HG03095 (cell line): ENCODE results near the gene NDEL1.

ENCODE experiments used
- ATAC-seq: cut with Tn5 transposase; IDR thresholded peaks from one replicate; pipeline ENCODE4 v1.9.1; 2021; ENCODE audit warnings: moderate library complexity; ENCODE audit not compliant: unreplicated experiment

NDEL1 gene

GRCh38 chr17:8477171-8477570 is 41.5 kb downstream of the NDEL1 start:
- ATAC-seq = no peak

GRCh38 chr17:8477715-8478441 is 42.2 kb downstream of the NDEL1 start:
- ATAC-seq = no peak

GRCh38 chr17:8479431-8479947 is 43.8 kb downstream of the NDEL1 start:
- no peak for ATAC-seq

- ATAC-seq = no peak
Measured at GRCh38 chr17:8480011-8480976, 44.6 kb downstream of the NDEL1 start.

GRCh38 chr17:8481089-8481488 is 45.4 kb downstream of the NDEL1 start:
- ATAC-seq = no peak

- no peak for ATAC-seq
Measured at GRCh38 chr17:8481703-8482102, 46.0 kb downstream of the NDEL1 start.

- ATAC-seq = no peak
Measured at GRCh38 chr17:8482546-8482945, 46.9 kb downstream of the NDEL1 start.

- ATAC-seq = no peak
Measured at GRCh38 chr17:8484465-8484864, 48.8 kb downstream of the NDEL1 start.

- ATAC-seq = no peak
Measured at GRCh38 chr17:8485491-8485890, 49.8 kb downstream of the NDEL1 start.

GRCh38 chr17:8487130-8487645 is 51.5 kb downstream of the NDEL1 start:
- no peak for ATAC-seq

- no peak for ATAC-seq
Measured at GRCh38 chr17:8487743-8488142, 52.1 kb downstream of the NDEL1 start.

- ATAC-seq = no peak
Measured at GRCh38 chr17:8488491-8488890, 52.8 kb downstream of the NDEL1 start.

GRCh38 chr17:8488901-8489300 is 53.2 kb downstream of the NDEL1 start:
- ATAC-seq = no peak

GRCh38 chr17:8489841-8490240 is 54.2 kb downstream of the NDEL1 start:
- no peak for ATAC-seq

- no peak for ATAC-seq
Measured at GRCh38 chr17:8490256-8491023, 54.8 kb downstream of the NDEL1 start.

GRCh38 chr17:8492121-8492520 is 56.4 kb downstream of the NDEL1 start:
- no peak for ATAC-seq

- ATAC-seq = no peak
Measured at GRCh38 chr17:8494021-8494420, 58.3 kb downstream of the NDEL1 start.

GRCh38 chr17:8494506-8495111 is 58.9 kb downstream of the NDEL1 start:
- ATAC-seq = no peak

GRCh38 chr17:8496081-8496480 is 60.4 kb downstream of the NDEL1 start:
- ATAC-seq = no peak

- ATAC-seq = no peak
Measured at GRCh38 chr17:8499171-8499570, 63.5 kb downstream of the NDEL1 start.
